Stimulated activated CD4-positive, alpha-beta T cell treated with anti-CD3 and anti-CD28 coated beads, Interleukin-4, amount 100 ng/mL, for 24 hours (primary cell): ENCODE measurements around the gene FOXD4L3.
"Not testable (repeated sequence)": the region's sequence is repeated elsewhere in the genome, so short reads cannot be mapped to it uniquely, and the experiment has no call there.

ENCODE experiments used
- DNase-seq: peaks from one replicate; pipeline ENCODE4 v3.0.0-alpha.2; 2020

FOXD4L3 gene

GRCh38 chr9:68302567-68302966 is at the start of gene FOXD4L3:
Gene FOXD4L3 (plus strand): TSS chr9:68302867. CDS start chr9:68302952, 85 bp downstream.
- DNase-seq, result not testable (repeated sequence)

GRCh38 chr9:68281041-68281440 is 21.6 kb upstream of the FOXD4L3 start:
- DNase-seq, result not testable (repeated sequence)

GRCh38 chr9:68303771-68304170 is 1.1 kb downstream of the FOXD4L3 start:
- DNase-seq, result not testable (repeated sequence)

GRCh38 chr9:68304212-68304611 is 1.5 kb downstream of the FOXD4L3 start:
- DNase-seq, result not testable (repeated sequence)

GRCh38 chr9:68304777-68305176 is 2.1 kb downstream of the FOXD4L3 start:
- not testable (repeated sequence) for DNase-seq

- not testable (repeated sequence) for DNase-seq
These were observed 3.1 kb downstream of the FOXD4L3 start for GRCh38 chr9:68305680-68306285.

GRCh38 chr9:68306391-68306964 is 3.8 kb downstream of the FOXD4L3 start:
- not testable (repeated sequence) for DNase-seq

- not testable (repeated sequence) for DNase-seq
These were observed 4.5 kb downstream of the FOXD4L3 start for GRCh38 chr9:68307127-68307526.

GRCh38 chr9:68307654-68308053 is 5.0 kb downstream of the FOXD4L3 start:
- DNase-seq, result not testable (repeated sequence)

GRCh38 chr9:68311208-68311607 is 8.5 kb downstream of the FOXD4L3 start:
- not testable (repeated sequence) for DNase-seq

GRCh38 chr9:68318209-68318608 is 15.5 kb downstream of the FOXD4L3 start:
- not testable (repeated sequence) for DNase-seq

- not testable (repeated sequence) for DNase-seq
These were observed 21.1 kb downstream of the FOXD4L3 start for GRCh38 chr9:68323749-68324148.

- not testable (repeated sequence) for DNase-seq
These were observed 21.9 kb downstream of the FOXD4L3 start for GRCh38 chr9:68324518-68324917.

GRCh38 chr9:68329106-68329505 is 26.4 kb downstream of the FOXD4L3 start:
- DNase-seq, result not testable (repeated sequence)

GRCh38 chr9:68330531-68331173 is 28.0 kb downstream of the FOXD4L3 start:
- DNase-seq, result not testable (repeated sequence)

- not testable (repeated sequence) for DNase-seq
These were observed 29.5 kb downstream of the FOXD4L3 start for GRCh38 chr9:68332122-68332521.

GRCh38 chr9:68335935-68336334 is 33.3 kb downstream of the FOXD4L3 start:
- DNase-seq, result not testable (repeated sequence)

GRCh38 chr9:68336639-68337339 is 34.1 kb downstream of the FOXD4L3 start:
- not testable (repeated sequence) for DNase-seq

- DNase-seq, result not testable (repeated sequence)
These were observed 35.3 kb downstream of the FOXD4L3 start for GRCh38 chr9:68338000-68338399.

- DNase-seq, result not testable (repeated sequence)
These were observed 39.8 kb downstream of the FOXD4L3 start for GRCh38 chr9:68342265-68343025.

- not testable (repeated sequence) for DNase-seq
These were observed 40.6 kb downstream of the FOXD4L3 start for GRCh38 chr9:68343242-68343641.

GRCh38 chr9:68343992-68344391 is 41.3 kb downstream of the FOXD4L3 start:
- DNase-seq, result not testable (repeated sequence)
